ENCODE results near the gene WWTR1.

Gene WWTR1

DNA sequence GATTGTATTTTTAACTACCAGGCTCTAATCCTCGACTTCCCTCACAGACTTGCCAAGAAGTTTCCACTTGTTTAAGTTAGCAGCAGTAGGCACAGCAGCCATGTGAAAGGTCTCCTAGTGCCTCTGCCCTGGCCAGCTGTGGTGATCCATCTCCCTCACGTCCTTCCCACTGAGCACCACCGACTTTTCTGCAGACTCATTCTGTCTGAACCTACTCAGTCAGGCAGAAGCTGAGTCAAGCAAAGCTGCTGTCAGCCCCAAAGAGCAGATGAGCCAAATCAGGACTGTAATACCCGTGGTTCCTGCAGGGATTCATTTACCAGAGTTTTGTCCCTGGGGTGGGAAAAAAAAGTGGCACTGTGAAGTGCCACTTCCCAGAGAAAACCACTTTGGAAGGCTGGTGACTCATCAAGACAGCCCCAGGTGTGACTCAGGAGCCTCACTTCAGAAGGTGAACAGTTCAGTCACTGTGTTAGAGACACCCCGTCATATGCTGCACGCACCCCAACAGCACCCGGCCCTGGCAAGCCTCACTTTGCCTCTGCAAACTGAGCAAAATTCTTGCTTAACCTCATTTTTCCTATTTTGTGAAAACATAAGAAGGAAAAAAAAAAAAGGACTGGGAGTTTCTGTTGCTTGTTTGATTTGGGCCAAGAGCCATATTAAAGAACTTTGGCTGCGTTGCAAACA, 76.0 kb downstream of the WWTR1 start:
- Mint-ChIP-seq H3K27me3 (ENCODE audit: low read depth) (peaks cover 22% of the 10 kb centered on the region), H3K4me1 (ENCODE audit: low read depth) (peaks cover 13% of the 10 kb centered on the region), H3K4me3 (no peak overlapping the region), H3K27ac (no peak overlapping the region), H3K9me3 (no peaks in the 10 kb centered on the region), H3K36me3 (ENCODE audit: low read depth) (no peaks in the 10 kb centered on the region)

DNA sequence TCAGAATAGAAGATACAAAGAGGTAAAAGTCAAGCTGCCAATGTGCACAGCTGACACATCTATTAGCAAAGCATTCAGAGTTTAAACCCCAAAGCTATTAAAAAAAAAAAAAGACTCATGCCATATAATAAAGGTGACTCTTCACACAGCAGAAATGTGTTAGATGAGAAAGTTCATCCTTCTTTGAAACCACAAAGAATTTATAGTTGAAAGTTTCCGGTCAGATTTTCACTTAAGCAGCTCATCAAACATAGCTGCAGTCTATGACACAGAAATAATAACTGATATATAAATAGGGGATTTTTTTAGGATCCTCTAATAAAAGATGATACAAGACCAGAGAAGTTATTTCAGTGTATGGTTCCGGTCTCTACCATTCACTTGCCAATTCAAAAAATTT, 76.6 kb downstream of the WWTR1 start:
- no peak overlapping the region for H3K27ac Mint-ChIP-seq
- H3K36me3 Mint-ChIP-seq (ENCODE audit: low read depth), result no peaks in the 10 kb centered on the region
- peaks cover 21% of the 10 kb centered on the region for H3K27me3 Mint-ChIP-seq (ENCODE audit: low read depth)
- H3K9me3 Mint-ChIP-seq, result no peaks in the 10 kb centered on the region
- no peak overlapping the region for H3K4me3 Mint-ChIP-seq
- H3K4me1 Mint-ChIP-seq (ENCODE audit: low read depth), result peaks cover 18% of the 10 kb centered on the region

- Mint-ChIP-seq H3K9me3 (no peaks in the 10 kb centered on the region), H3K4me1 (ENCODE audit: low read depth) (peaks cover 27% of the 10 kb centered on the region), H3K27me3 (ENCODE audit: low read depth) (peaks cover 16% of the 10 kb centered on the region), H3K4me3 (no peak overlapping the region), H3K27ac (no peak overlapping the region), H3K36me3 (ENCODE audit: low read depth) (no peaks in the 10 kb centered on the region)
These were observed 77.8 kb downstream of the WWTR1 start for GRCh38 chr3:149579838-149580542.

DNA sequence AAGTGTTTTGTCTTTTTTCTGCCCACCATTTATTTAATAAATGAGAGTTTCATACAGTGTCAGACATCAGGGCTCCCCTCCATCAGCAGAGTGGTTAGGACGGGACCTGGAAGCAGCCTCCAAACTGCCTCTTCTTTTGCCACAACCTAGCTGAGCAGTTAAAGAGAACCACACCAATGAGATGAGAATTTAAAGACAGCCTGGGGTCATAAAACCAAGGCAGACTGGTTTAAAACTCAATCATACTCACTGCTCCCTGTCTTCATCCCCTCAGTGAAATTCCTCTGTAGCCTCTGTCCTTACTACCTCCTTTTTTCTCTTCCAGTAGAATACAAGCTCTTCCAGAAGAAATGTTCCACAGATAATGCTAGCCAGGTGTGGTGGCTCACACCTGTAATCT, 78.7 kb downstream of the WWTR1 start:
- H3K27ac Mint-ChIP-seq, result no peak overlapping the region
- peaks cover 31% of the 10 kb centered on the region for H3K4me1 Mint-ChIP-seq (ENCODE audit: low read depth)
- peaks cover 2% of the 10 kb centered on the region for H3K9me3 Mint-ChIP-seq
- peaks cover 2% of the 10 kb centered on the region for H3K36me3 Mint-ChIP-seq (ENCODE audit: low read depth)
- no peak overlapping the region for H3K4me3 Mint-ChIP-seq
- H3K27me3 Mint-ChIP-seq (ENCODE audit: low read depth), result peaks cover 10% of the 10 kb centered on the region

- peaks cover 4% of the 10 kb centered on the region for H3K36me3 Mint-ChIP-seq (ENCODE audit: low read depth)
- peaks cover 2% of the 10 kb centered on the region for H3K27me3 Mint-ChIP-seq (ENCODE audit: low read depth)
- H3K27ac Mint-ChIP-seq, result no peak overlapping the region
- H3K4me3 Mint-ChIP-seq, result no peak overlapping the region
- H3K4me1 Mint-ChIP-seq (ENCODE audit: low read depth), result peaks cover 34% of the 10 kb centered on the region
- peaks cover 5% of the 10 kb centered on the region for H3K9me3 Mint-ChIP-seq
These were observed 80.0 kb downstream of the WWTR1 start for GRCh38 chr3:149577801-149578200.

- peak overlapping the region; percentile 31 for H3K4me3 Mint-ChIP-seq
- H3K27me3 Mint-ChIP-seq (ENCODE audit: low read depth), result no peaks in the 10 kb centered on the region
- H3K36me3 Mint-ChIP-seq (ENCODE audit: low read depth), result peaks cover 6% of the 10 kb centered on the region
- peak overlapping the region; percentile 11 for H3K27ac Mint-ChIP-seq
- H3K4me1 Mint-ChIP-seq (ENCODE audit: low read depth), result peaks cover 34% of the 10 kb centered on the region
- H3K9me3 Mint-ChIP-seq, result peaks cover 5% of the 10 kb centered on the region
These were observed 81.8 kb downstream of the WWTR1 start for GRCh38 chr3:149575961-149576564.

DNA sequence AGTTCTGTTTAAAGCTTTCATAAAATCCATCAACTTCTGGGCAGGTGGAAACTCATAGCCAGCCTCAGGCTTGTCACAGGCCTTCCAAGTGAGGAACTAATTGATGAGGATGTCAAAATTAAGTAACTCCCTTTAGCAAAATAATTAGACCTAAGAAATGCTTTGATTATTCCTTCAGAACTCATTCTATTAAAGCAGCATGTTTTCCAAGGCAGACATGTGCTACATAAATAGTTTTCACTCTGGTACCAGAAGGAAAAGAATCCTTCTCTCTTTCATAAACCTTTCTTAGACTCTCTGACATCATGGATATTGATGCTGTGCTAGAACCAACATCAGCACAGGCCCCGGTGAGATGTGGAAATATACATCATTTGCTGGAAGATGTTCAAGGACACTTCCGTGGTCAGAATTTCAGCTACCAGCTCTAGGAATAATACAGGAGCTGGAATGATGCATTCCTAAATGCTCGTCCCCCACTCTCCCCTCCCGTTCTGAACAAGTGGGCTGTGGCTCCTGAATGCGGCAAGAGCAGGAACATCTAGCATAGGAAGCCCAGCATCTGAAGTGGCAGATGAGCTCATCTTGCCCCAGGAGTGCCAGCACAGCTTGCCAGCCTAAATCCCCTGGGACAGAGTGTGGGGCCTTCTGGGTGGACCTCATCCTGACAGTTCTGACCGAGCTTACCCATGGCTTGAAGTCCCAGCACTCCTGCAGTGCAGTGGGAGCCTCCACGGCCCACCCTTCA, 82.4 kb downstream of the WWTR1 start:
- peaks cover 32% of the 10 kb centered on the region for H3K4me1 Mint-ChIP-seq (ENCODE audit: low read depth)
- H3K27ac Mint-ChIP-seq, result peak overlapping the region; percentile 11
- no peak overlapping the region for H3K4me3 Mint-ChIP-seq
- peaks cover 5% of the 10 kb centered on the region for H3K9me3 Mint-ChIP-seq
- peaks cover 6% of the 10 kb centered on the region for H3K36me3 Mint-ChIP-seq (ENCODE audit: low read depth)
- H3K27me3 Mint-ChIP-seq (ENCODE audit: low read depth), result no peaks in the 10 kb centered on the region

DNA sequence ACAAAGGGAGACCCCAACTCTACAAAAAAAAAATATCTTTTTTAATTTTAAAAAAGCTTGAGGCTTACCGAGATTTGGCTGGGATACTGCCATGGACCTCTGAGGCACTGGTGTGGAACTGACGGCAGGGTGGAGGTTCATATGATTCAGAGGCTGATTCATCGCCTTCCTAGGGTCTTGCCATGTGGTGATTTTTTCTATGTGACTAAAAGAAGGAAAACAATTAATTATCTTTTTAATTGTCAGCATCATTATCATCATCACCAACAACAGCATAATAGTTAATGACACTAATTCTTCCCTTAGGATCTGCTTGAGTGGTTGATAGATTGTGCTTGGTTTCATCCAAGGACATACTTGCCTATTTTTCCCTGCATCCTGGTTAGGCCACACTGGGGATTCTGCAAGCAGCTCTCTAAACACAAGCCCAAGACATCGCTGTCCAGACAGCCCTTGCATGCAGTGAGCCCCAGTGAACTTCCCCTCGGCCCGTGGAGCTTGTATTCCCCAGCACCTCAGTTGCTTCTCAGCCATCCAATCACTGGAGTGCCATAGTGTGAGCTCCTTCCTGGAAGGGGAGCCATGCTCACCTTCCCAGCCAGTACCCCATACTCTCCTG, 84.9 kb downstream of the WWTR1 start:
- H3K4me1 Mint-ChIP-seq (ENCODE audit: low read depth), result peaks cover 27% of the 10 kb centered on the region
- no peak overlapping the region for H3K4me3 Mint-ChIP-seq
- no peaks in the 10 kb centered on the region for H3K27me3 Mint-ChIP-seq (ENCODE audit: low read depth)
- peaks cover 5% of the 10 kb centered on the region for H3K9me3 Mint-ChIP-seq
- peaks cover 6% of the 10 kb centered on the region for H3K36me3 Mint-ChIP-seq (ENCODE audit: low read depth)
- no peak overlapping the region for H3K27ac Mint-ChIP-seq

DNA sequence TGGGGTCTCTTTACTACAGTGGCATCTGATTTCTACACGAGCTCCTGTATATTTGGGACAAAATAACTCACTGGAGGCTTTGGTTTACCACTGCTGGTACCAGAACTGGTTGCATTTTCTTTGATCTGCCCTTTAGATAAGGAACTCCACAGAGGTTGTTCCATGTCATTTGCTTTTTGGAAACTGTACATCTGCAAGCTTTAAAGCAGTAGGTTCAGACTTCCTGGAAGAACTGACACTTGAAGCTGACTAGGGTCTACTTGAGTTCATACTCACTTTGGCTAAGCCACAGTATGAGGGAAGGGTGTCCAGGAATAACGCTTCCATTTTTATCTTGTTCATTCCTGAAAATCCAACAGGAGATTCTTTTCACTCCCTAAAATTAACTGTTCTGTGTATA, 86.4 kb downstream of the WWTR1 start:
- H3K27me3 Mint-ChIP-seq (ENCODE audit: low read depth), result peaks cover under 1% of the 10 kb centered on the region
- peaks cover 5% of the 10 kb centered on the region for H3K9me3 Mint-ChIP-seq
- peaks cover 6% of the 10 kb centered on the region for H3K36me3 Mint-ChIP-seq (ENCODE audit: low read depth)
- no peak overlapping the region for H3K4me3 Mint-ChIP-seq
- H3K27ac Mint-ChIP-seq, result no peak overlapping the region
- H3K4me1 Mint-ChIP-seq (ENCODE audit: low read depth), result peaks cover 24% of the 10 kb centered on the region

- Mint-ChIP-seq H3K36me3 (ENCODE audit: low read depth) (peaks cover 6% of the 10 kb centered on the region), H3K27ac (no peak overlapping the region), H3K27me3 (ENCODE audit: low read depth) (peaks cover 4% of the 10 kb centered on the region), H3K9me3 (peaks cover 5% of the 10 kb centered on the region), H3K4me1 (ENCODE audit: low read depth) (peaks cover 13% of the 10 kb centered on the region), H3K4me3 (no peak overlapping the region)
These were observed 87.8 kb downstream of the WWTR1 start for GRCh38 chr3:149570016-149570415.

DNA sequence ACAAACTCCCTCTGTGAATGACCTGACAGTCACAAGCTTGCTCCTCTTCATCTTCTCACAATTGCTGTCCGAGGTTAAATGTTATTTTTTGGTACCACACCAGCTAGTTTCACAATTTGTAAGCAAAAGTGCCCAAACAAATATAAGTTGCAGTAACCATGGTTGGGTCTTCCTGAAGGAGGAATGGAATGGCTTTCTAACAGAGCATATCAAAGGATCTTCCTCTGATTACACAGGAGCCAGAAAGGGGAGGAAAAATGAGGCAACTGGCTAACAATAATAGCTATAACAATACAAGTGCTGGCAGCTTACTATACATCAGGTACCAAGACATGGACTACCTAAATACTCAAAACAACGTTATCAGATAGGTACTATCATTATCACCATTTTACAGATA, 90.4 kb downstream of the WWTR1 start:
- H3K4me1 Mint-ChIP-seq (ENCODE audit: low read depth), result peaks cover 6% of the 10 kb centered on the region
- no peaks in the 10 kb centered on the region for H3K9me3 Mint-ChIP-seq
- no peak overlapping the region for H3K4me3 Mint-ChIP-seq
- H3K27me3 Mint-ChIP-seq (ENCODE audit: low read depth), result peaks cover 4% of the 10 kb centered on the region
- H3K27ac Mint-ChIP-seq, result no peak overlapping the region
- peaks cover 2% of the 10 kb centered on the region for H3K36me3 Mint-ChIP-seq (ENCODE audit: low read depth)

GRCh38 chr3:149566292-149566975, 91.4 kb downstream of the WWTR1 start:
- Mint-ChIP-seq H3K36me3 (ENCODE audit: low read depth) (no peaks in the 10 kb centered on the region), H3K27me3 (ENCODE audit: low read depth) (peaks cover 4% of the 10 kb centered on the region), H3K4me1 (ENCODE audit: low read depth) (peaks cover 4% of the 10 kb centered on the region), H3K27ac (no peak overlapping the region), H3K4me3 (no peak overlapping the region), H3K9me3 (no peaks in the 10 kb centered on the region)

DNA sequence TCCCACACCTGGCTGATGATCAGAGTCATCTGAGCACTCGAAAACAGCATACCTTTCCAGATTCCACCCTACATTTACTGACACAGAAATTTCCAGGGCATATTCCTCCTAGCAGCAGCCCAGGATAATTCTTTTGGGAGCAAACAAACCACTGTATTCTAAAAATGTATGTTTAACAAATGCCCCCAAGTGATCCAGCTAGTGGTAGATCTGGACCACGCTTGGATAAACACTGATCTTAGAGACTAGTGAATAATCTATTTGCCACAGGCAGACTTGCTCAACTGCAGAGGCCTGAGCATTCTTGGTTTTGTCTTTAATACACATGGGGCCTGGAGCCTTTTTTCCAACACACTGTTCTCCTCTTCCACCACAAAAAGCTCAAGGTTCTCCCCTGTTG, 93.7 kb downstream of the WWTR1 start:
- Mint-ChIP-seq H3K27ac (no peak overlapping the region), H3K4me1 (ENCODE audit: low read depth) (no peaks in the 10 kb centered on the region)

DNA sequence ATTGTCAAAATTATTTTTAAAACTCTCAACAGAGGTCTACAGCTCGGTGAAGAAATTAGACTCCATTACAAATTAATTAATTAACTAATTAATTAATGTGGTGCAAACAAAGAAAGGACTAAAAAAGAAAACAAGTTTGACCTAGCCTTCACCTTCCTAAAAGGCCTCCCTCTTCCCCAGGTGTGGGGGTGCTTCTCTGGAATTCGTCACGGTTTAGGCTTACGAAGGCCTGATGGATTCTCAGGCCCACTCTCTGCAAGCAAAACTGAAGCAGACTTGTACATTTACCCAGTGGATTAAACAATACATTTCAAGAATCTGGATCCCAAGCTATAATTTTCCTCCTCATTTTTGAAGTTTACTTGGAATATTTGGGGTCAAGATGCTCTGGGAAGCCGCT, 94.7 kb downstream of the WWTR1 start:
- Mint-ChIP-seq H3K4me3 (no peak overlapping the region), H3K27ac (no peak overlapping the region), H3K36me3 (ENCODE audit: low read depth) (no peaks in the 10 kb centered on the region), H3K4me1 (ENCODE audit: low read depth) (no peaks in the 10 kb centered on the region), H3K9me3 (no peaks in the 10 kb centered on the region), H3K27me3 (ENCODE audit: low read depth) (peaks cover 17% of the 10 kb centered on the region)

More for the DNA sequence above, 93.7 kb downstream of the WWTR1 start:
- H3K27me3 Mint-ChIP-seq (ENCODE audit: low read depth), result peaks cover 17% of the 10 kb centered on the region
- no peaks in the 10 kb centered on the region for H3K36me3 Mint-ChIP-seq (ENCODE audit: low read depth)
- no peak overlapping the region for H3K4me3 Mint-ChIP-seq
- H3K9me3 Mint-ChIP-seq, result no peaks in the 10 kb centered on the region

Data from T-helper 1 cell treated with Interleukin-12 subunit alpha and Interleukin-12 subunit beta and Interleukin-4 antibody, amounts not matched to agents 30 μg/mL and 1 μg/mL, for 36 hours (primary cell).